ENCODE results near the gene RPL39. TPM values are rescaled to one million over a fixed set of nuclear protein-coding genes. Genes with fewer than 3 reads are reported as not detected.
"Not testable (repeated sequence)": the region's sequence is repeated elsewhere in the genome, so short reads cannot be mapped to it uniquely, and the experiment has no call there.

Gene RPL39
- 2,113 and 2,173 TPM in 2 replicates for total RNA-seq

GRCh38 chrX:119791437-119792231, at the start of gene RPL39:
Gene RPL39 (minus strand): TSS chrX:119791630. CDS start chrX:119791576, 54 bp downstream.
- intact Hi-C loops (cut with micrococcal nuclease) = loop anchor here (1.0 to 5.0 kb wide), 7 partner anchors 30 to 324 kb away; partner anchors contain the start of genes NDUFA1, RNF113A and SLC25A5

GRCh38 chrX:119833905-119834304, 42.5 kb upstream of the RPL39 start:
- intact Hi-C loops (cut with micrococcal nuclease) = no loop called here

DNA sequence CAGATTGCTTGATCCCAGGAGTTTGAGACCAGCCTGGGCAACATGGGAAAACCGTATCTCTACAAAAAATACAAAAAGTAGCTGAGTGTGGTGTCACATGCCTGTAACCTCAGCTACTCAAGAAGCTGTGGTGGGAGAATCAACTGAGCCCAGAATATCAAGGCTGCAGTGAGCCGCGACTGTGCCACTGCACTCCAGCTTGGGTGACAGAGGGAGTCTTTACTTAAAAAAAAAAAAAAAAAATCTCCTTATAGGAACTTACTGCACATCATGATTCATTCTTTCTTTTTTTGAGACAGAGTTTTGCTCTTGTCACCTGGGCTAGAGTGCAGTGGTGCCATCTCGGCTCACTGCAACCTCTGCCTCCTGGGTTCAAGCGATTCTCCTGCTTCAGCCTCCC, 37.0 kb upstream of the RPL39 start:
- intact Hi-C loops (cut with micrococcal nuclease) = no loop called here

GRCh38 chrX:119826399-119826959, 35.0 kb upstream of the RPL39 start:
- intact Hi-C loops (cut with micrococcal nuclease) = no loop called here

DNA sequence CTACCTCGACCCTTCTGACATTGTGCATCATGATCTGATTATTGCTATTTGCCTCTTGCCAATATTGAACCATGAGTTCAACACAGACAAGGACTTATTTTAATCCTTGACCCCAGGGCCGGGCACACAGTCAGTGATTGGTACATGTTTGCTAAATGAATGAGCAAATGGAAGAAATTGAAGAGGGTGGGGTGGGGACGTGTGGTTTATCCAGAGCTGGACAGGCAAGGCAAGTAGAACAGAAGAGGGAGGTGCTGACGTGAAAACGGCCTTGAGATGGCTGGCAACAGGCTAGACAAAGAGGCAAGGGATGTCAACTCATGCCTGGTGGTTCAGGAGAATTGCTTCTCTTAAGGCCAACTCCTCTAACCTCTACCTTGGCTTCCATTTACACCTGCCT, 32.8 kb upstream of the RPL39 start:
- intact Hi-C loops (cut with micrococcal nuclease) = loop anchor here (5.0 kb wide), 1 partner anchor 48 kb away; the partner anchor contains the start of genes NDUFA1 and RNF113A

DNA sequence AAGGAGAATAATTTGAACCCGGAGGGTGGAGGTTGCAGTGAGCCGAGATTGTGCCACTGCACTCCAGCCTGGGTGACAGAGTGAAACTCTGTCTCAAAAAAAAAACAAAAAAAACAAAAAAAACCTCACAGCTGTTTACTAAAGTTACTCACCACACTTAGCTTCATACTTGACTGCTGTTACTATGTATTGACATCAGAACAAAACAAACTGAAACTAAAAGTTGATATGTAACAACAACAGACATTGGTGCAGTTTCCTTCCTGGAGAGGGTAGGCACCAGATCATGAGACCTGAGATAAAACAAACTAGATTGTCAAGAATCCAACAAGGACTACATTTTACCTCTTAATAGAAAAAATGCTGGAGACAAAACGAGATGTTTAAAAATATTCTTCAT, 30.3 kb upstream of the RPL39 start:
- intact Hi-C loops (cut with micrococcal nuclease) = loop anchor here (1.0 to 5.0 kb wide), 4 partner anchors 30 to 65 kb away; partner anchors contain the start of genes NDUFA1, RNF113A, RPL39 and UPF3B

DNA sequence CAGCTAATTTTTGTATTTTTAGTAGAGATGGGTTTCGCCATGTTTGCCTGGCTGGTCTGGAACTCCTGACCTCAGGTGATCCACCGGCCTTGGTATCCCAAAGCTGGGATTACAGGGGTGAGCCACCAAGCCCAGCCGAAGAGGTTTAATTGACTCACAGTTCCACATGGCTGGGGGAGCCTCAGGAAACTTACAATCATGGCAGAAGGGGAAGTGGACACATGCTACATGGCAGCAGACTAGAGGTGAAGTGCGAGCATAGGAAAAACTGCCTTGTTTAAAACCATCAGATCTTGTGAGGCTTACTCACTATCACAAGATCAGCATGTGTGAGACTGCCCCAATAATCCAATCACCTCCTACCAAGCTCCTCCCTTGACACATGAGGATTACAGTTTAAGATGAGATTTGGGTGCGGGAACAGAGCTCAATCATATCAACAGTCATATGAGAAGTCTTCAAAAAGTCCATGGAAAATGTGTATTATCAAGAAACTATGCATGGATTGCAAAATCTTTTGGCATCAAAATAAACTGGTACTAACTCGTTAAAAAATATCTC, 25.8 kb upstream of the RPL39 start:
- intact Hi-C loops (cut with micrococcal nuclease) = no loop called here

DNA sequence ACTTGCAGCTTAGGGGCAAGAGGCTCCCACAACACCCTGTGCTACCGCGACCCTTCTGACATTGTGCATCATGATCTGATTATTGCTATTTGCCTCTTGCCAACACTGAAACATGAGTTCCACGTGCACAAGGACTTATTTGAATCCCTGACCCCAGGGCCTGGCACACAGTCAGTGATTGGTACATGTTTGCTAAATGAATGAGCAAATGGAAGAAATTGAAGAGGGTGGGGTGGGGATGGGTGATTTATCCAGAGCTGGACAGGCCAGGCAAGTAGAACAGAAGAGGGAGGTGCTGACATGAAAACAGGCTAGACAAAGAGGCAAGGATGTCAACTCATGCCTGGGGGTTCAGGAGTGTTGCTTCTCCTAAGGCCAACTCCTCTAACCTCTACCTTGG, 24.9 kb upstream of the RPL39 start:
- intact Hi-C loops (cut with micrococcal nuclease) = no loop called here

DNA sequence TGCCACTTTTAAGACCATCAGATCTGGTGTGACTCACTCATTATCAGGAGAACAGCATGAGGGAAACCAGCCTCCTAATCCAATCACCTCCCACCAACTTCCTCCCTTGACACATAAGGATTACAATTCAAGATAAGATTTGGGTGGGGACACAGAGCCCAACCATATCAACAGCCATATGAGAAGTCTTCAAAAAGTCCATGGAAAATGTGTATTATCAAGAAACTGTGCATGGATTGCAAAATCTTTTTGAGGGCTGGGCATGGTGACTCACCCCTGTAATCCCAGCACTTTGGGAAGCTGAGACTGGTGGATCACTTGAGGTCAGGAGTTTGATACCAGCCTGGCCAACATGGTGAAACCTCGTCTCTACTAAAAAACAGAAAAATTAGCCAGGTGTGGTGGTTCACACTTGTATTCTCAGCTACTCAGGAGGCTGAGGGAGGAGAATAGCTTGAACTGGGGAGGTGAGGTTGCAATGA, 17.8 kb upstream of the RPL39 start:
- intact Hi-C loops (cut with micrococcal nuclease) = no loop called here

GRCh38 chrX:119808461-119808860, 17.0 kb upstream of the RPL39 start:
- intact Hi-C loops (cut with micrococcal nuclease) = not testable (repeated sequence)

DNA sequence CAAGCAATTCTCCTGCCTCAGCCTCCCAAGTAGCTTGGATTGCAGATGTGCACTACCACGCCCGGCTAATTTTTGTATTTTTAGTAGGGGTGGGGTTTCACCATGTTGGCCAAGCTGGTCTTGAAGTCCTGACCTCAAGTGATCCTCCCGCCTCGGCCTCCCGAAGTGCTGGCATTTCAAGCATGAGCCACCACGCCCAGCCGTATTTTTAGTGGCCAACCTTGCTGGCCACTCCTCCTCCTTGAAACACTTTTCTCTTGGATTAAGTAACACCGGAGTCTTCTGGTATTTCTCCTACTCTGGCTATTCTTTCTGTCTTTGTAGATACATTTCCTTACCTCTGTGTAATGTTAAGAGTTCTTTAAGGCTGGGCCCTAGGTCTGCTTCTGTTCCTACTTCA, 11.1 kb upstream of the RPL39 start:
- intact Hi-C loops (cut with micrococcal nuclease) = no loop called here

- intact Hi-C loops (cut with micrococcal nuclease) = no loop called here
These were observed 10.1 kb upstream of the RPL39 start for GRCh38 chrX:119801253-119802221.

GRCh38 chrX:119790977-119791436, 423 bp downstream of the RPL39 start:
- intact Hi-C loops (cut with micrococcal nuclease) = loop anchor here (1.0 to 5.0 kb wide), 7 partner anchors 30 to 324 kb away; partner anchors contain the start of genes NDUFA1, RNF113A and SLC25A5

DNA sequence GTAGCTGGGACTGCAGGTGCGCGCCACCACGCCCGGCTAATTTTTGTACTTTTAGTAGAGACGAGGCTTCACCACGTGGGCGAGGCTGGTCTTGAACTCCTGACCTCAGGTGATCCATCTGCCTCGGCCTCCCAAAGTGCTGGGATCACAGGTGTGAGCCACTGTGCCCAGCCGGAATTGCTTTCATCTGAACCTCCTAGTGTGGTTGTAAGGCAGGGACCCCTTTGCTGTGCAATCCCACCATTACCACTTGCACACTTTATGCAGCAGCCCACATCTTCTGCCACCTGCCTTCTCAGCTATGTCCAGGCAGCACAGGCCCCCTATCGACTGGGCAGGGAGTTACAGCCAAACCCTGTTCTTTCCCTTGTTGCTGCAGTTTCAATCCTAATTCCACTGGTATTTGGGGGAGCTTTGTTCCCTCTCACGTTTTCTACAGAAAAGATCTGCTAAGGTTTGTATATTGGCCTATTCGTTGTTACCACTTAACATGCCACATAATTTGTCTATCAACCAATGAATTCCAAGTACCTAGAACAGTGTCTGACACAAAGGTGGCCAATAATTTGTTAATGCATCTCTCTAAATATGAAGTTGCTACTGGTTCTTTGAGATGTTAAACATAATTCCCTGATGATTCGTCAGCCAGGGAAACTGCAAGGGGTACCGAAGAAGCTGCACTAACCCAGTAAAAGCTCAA, 6.5 kb downstream of the RPL39 start:
- intact Hi-C loops (cut with micrococcal nuclease) = no loop called here

GRCh38 chrX:119783026-119783425, 8.4 kb downstream of the RPL39 start:
- intact Hi-C loops (cut with micrococcal nuclease) = no loop called here

DNA sequence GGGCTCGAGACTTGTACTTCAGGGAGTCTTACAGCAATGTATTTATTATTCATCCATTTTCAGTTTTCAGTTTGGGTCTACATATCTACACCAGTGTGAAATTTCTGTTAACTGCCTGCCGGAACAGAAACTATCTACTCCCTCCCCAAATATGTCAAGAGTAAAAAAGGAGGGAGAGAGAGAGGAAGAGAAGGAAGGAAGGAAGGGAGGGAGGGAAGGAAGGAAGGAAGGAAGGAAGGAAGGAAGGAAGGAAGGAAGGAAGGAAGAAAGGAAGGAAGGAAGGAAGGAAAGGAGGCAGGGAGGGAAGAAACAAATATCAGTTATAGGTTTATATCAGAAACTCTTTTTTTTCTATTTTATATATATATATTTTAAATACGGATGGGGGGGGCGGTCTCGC, 12.6 kb downstream of the RPL39 start:
- intact Hi-C loops (cut with micrococcal nuclease) = no loop called here

DNA sequence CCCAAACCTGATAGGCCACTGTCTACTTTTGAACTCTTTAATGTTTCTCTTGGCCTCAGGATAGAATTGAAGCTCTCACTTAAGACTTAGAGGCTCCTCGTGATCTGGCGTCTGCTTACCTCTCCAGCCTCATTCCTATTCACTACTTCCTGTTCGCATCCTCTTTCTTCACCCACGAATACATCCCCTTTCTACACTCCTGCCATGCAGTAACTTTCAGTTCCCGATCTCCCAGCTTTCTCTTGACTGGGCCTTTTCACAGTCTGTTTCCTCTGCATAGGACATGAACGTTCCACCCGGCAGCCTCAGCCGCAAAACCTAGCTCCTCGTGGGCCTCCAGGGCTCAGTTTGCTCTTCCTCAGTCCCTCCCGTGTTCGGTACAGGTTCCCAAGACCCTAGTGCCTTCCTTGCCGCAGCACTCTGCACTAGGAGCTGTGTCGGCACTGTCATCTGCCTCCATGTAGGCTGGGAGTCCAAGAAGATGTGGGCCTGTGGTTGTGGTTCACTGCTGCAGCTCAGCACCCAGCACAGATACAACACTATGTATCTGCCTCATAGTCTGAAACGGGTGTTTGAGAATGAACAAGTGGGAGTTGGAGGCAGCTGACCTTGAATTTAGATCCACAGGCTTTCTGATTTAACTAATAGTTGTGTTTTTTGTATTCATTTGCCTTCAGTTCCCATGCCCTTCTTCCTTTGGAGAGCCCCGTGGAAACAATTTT, 15.8 kb downstream of the RPL39 start:
- intact Hi-C loops (cut with micrococcal nuclease) = no loop called here

GRCh38 chrX:119769388-119769787, 22.0 kb downstream of the RPL39 start:
- intact Hi-C loops (cut with micrococcal nuclease) = not testable (repeated sequence)

- intact Hi-C loops (cut with micrococcal nuclease) = not testable (repeated sequence)
These were observed 23.0 kb downstream of the RPL39 start for GRCh38 chrX:119768436-119768835.

All from T-helper 2 cell treated with Interferon-gamma antibody and Interleukin-4, amounts not matched to agents 100 ng/mL and 5 ng/mL, for 36 hours (primary cell).